Measurements from ENCODE around the gene STAB1.

DNA sequence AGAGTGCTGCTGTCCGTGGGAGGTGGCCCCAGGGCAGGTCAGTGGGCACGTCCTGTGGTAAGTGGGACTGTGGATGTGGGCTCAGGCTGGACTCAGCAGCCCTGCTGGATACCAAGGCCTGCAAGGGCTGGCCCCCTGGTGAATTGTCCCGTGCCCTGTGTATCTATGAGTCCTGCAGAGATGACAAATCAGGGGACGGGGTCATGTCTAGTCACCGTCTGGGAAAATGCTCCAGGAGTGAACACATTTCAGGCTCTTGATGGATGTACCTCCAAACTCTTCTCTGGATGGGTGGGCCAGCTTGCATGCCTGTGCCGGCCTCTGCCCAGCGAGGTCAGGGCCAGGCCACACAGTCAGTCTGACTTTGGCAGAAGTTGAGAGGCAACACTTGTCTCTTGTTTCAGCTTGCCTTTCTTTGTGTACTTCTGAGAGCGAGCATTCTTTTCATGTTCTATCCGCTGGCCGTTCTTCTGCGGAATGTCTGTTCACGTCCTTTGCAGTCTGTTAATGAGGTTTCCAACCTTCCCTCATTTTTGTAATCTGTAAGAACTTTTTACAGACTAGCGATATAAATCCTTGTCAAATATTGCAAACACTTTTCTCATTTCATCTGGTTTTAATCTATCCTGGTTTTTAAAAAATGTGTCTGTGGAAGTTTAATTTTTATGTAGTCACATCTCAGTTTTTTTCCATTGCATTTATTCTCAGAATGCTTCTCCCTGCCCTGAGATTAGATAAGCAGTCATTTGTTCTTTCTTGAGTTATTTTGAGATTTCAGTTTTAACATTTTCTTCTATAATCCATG, 11.4 kb upstream of the STAB1 start:
- TF ChIP-seq, protein P1, sequence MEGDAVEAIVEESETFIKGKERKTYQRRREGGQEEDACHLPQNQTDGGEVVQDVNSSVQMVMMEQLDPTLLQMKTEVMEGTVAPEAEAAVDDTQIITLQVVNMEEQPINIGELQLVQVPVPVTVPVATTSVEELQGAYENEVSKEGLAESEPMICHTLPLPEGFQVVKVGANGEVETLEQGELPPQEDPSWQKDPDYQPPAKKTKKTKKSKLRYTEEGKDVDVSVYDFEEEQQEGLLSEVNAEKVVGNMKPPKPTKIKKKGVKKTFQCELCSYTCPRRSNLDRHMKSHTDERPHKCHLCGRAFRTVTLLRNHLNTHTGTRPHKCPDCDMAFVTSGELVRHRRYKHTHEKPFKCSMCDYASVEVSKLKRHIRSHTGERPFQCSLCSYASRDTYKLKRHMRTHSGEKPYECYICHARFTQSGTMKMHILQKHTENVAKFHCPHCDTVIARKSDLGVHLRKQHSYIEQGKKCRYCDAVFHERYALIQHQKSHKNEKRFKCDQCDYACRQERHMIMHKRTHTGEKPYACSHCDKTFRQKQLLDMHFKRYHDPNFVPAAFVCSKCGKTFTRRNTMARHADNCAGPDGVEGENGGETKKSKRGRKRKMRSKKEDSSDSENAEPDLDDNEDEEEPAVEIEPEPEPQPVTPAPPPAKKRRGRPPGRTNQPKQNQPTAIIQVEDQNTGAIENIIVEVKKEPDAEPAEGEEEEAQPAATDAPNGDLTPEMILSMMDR (IDR thresholded peaks at IDR 0.05), result no peak
- TF ChIP-seq EZH2 (IDR thresholded peaks at IDR 0.05), result no peak

Measured in neural progenitor cell (in vitro differentiated cells).